NCI-H1930 (cell line): ENCODE measurements around the gene SMIM33.
"Not testable (repeated sequence)": the region's sequence is repeated elsewhere in the genome, so short reads cannot be mapped to it uniquely, and the experiment has no call there.

Source experiments
- DNase-seq, 2 experiments: peaks; one replicate each; lab custom pipeline; 2025; lab: John Stamatoyannopoulos, UW

SMIM33 gene

DNA sequence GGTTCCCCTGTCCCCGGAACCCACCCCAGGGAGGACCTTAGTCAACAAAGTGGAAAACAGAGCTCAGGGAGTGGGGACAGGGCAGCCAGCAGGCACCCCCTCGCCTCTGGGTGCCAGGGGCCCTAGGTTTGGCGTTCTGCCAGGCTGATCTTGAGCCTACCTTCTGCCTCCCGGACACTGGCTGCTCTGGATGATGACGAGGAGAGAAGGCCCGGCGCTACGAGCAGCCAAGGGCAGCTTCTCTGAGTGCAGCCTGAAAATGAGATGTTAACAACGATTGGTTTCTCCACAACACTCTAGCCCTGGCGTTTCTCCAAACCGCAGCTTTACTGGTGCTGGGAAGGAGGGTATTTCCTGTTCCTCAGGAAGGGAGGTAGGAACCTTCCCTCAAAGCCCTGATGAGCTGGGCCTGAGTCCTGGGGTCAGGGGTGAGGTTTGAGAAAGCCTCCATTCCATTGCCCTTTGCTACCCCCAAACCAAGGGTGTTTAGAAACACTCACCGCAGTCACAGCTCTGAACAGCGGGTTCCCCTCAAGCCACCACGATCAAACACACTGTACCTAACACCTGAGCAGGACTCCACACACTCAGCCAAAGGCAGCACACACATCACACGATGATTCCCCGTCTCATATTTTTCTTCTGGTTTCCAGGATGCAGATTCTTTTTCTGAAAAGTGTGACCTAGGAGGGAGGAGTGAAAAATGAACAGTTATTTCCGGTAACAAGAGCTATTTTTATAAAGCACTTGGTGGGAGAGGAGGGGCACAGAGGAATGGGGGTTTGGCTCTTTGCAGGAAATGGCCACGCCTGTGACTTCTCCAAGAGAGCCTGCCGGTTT, 11.5 kb downstream of the SMIM33 start, which contains the start of gene STING1:
Gene STING1 (minus strand): TSS at position 709 of the 840 bp plus-strand sequence. CDS start 1,054 bp downstream, outside the sequence.
- no peak for DNase-seq

DNA sequence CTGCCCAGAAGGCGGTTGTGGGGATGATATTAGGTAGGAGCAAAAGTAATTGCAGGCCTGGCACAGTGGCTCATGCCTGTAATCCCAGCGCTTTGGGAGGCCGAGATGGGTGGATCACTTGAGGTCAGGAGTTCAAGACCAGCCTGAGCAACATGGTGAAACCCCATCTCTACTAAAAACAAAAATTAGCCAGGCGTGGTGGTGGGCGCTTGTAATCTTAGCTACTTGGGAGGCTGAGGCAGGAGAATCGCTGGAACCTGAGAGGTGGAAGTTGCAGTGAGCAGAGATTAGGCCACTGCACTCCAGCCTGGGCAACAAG, 12.0 kb downstream of the SMIM33 start:
- not testable (repeated sequence) for DNase-seq

DNA sequence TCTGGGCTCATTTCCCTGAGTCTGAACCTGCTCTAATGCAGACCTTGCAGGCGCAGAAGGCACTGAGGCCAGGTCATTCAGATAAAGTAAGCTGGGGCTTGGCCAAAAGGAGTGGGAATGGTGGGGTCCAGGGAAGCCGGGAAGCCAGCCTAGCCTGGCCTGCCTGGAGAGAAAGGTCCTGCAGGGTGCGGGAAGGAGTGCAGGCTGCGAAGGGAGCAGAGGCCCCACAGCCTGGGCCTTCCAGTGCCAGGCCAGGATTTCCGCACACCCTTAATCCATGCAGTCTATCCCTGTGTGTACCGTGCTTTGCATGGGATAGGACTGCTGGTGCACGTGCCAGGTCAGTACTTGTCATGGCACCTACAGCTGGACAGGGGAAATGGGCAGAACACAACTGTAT, 15.4 kb downstream of the SMIM33 start:
- DNase-seq, result no peak

DNA sequence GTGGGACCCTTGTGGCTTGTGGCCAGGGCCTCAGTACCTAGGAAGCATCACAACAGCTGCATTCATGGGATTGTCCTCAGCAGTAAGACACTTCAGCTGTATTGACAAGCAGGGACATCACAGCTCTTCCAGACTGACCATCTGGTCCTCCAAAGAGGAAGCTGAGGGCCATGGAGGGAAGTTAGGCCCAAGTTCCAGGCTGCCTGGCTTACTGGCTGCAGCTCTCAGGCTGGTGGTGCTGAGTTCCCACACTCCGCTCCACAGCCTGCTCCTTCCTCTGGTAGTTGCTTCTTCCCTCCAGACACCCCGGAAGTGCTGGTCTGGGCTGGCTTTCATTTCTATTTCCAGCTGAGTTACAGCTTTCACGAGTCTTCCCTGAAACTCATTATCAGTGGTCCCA, 17.5 kb downstream of the SMIM33 start:
- no peak for DNase-seq

DNA sequence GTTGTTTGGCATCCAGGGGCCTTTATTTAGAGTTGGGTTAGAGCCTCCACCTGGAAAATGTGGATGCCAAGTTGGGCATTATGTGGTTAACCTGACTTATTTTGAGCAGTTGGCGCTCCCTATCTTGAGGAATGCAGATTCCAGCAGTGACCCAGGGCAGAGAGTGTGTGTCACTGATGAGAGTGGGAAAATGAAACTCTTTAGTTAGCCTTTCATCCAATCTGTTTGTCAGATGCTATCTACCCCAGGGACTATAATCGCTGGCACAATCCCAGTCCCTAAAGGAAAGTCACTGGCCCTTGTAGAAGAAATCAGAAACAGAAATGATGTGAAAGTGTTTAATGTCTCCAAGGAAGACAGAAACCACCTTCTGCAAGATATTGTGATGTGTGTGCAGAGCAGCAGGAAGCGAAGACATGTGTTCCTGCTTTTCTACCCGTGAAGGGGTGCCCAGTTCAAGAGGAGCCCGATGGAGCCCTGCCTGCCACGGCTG, 21.9 kb downstream of the SMIM33 start:
- no peak for DNase-seq

DNA sequence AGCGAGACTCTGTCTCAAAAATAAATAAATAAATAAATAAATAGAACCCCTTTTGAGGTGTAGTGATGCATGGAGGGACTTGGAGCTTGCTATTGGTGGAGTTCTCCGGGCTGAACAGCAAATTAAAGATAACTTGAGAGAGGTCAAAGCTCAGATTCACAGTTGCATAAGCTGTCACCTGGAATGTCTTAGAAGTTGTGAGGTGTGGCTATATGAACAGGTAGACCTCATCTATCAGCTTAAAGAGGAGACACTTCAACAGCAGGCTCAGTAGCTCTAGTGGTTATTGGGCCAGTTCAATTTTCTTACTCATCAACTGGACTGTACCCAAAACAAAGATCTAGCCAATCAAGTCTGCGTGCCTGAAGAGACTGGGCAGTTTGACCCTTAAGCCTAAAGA, 23.5 kb downstream of the SMIM33 start:
- no peak for DNase-seq

DNA sequence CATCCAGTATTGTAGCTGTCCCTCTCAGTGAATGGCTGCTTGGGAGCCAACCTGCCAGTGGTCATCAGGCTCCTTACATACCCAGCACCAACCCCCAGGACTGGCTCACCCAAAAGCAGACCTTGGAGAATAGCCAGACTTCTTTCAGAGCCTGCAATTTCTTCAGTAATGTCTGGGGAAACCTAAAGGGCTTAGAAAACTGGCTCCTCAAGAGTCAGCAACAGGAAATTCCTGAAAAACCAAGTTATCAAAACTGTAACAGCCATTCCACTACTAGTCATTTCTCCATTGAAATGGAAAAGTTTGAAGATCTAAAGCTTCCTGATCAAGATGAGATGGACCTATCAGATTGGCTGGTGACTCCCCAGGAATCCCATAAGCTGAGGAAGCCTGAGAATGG, 24.0 kb downstream of the SMIM33 start:
- no peak for DNase-seq

DNA sequence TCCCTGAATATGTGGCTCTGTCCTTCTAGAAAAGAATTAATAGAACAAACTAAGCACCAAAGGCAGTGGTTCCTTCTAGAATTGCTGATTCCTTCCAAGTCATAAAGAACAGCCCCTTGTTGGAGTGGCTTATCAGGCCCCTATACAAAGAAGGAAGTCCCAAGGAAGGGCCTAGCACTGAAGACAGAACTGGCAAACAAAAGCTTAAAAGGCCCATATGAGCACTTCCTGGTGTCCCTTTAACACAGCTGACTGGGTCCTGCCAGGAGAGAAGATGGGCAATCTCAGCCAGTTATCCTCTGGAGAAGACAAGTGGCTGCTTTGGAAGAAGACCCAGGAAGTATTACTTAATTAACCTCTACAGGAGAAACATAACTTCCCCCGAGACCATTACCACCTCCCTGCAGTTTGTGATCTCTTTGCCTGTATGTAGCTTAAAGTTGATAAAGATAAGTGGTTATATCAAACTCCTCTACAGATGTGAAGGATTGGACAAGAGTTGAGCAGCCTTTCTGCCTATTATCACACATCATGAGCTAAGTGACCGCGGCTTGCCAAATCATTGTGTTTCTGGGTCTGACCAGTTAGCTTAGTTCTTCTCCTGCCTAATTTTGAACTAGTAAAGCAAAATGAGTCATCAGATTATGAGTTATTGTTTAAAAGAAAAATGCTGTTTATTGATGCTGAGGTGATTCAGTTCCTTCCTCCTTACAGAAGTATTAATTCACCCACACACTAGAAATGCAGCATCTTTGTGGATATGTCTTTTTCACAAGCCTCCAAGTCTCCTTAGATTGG, 25.0 kb downstream of the SMIM33 start:
- DNase-seq, result no peak

DNA sequence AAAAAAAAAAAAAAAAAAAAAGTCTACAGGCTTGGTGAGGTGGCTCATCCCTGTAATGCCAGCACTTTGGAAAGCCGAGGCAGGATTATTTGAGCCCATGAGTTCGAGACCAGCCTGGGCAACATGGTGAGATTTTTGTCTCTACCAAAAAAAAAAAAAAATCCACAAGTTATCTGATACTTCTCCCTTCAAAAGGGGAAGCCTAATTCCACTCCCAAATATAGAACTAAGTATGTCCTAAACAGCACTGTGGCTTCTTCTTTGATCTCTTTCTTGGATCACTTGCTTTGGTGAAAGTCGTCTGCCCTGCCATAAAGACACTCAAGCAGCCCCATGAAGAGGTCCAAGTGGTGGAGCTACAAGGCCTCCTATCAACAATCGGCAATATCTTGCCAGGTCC, 30.6 kb downstream of the SMIM33 start:
- no peak for DNase-seq

DNA sequence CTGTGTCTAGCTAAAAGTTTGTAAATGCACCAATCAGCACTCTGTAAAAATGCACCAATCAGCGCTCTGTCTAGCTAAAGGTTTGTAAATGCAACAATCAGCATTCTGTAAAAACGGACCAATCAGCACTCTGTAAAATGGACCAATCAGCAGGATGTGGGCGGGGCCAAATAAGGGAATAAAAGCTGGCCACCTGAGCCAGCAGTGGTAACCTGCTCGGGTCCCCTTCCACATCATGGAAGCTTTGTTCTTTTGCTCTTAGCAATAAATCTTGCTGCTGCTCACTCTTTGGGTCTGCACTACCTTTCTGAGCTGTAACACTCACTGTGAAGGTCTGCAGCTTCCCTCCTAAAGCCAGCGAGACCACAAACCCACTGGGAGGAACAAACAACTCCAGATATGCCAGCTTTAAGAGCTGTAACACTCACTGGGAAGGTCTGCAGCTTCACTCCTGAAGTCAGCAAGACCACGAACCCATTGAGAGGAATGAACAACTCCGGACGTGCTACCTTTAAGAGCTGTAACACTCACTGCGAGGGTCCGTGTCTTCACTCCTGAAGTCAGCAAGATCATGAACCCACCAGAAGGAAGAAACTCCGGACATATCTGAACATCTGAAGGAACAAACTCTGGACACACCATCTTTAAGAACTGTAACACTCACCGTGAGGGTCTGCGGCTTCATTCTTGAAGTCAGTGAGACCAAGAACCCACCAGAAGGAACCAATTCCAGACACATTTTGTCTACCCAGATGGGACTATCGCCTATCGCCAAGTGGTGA, 32.4 kb downstream of the SMIM33 start:
- DNase-seq, result not testable (repeated sequence)

DNA sequence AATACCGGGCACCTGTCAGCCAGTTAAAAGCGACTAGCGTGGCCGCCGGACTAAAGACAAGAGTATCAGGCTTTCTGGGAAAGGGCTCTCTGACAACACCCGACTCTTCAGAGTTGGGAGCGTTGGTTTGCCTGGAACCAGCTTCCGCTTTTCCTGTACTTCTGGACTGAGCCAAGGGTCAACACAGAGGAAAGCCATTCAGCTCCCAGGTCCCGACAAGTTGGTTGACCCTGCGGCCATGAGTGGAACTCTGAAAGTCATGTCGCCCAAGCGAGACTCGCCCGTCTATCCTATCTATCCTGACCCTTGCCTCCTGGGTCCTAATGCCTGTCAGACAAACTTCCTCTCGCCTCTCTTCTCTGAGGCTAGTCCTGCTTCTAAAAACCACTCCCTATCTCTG, 33.1 kb downstream of the SMIM33 start:
- not testable (repeated sequence) for DNase-seq

DNA sequence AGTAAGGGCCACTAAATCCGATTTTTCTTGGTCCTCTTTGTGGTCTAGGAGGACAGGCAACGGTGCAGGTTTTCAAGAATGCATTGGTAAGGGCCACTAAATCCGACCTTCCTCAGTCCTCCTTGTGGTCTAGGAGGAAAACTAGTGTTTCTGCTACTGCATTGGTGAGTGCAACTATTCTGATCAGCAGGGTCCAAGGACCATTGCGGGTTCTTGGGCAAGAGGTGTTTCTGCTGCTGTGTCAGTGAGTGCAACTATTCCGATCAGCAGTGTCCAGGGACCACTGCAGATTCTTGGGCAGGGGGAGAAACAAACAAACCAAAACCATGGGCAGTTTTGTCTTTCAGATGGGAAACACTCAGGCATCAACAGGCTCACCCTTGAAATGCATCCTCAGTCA, 33.9 kb downstream of the SMIM33 start:
- DNase-seq, result not testable (repeated sequence)

DNA sequence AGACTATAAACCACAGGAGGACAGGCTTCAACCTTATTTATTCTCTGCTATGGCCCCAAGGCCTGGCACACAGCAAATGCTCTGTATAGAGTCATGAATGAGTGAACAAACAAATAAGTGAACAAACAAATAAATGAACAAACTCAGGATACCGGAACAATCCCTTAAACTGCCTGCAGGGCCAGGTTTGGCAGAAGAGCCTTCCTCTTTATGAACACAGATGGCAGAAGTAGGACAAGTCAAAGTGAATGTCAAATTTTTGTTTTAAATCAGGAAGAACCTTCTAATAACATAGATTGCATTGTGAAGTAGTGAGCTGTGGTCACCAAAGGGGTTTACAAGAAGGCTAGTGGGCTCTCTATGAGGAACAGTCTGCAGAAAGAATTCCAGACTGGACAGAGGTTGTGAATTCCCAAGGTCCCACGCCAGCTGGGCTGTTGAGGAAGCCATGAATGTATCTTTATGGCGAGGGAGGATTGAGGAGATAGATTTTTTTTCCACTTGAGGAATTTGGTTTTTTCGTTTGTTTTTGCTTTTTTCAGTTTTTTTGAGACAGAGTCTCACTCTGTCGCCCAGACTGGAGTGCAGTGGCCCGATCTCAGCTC, 42.1 kb downstream of the SMIM33 start:
- no peak for DNase-seq

DNA sequence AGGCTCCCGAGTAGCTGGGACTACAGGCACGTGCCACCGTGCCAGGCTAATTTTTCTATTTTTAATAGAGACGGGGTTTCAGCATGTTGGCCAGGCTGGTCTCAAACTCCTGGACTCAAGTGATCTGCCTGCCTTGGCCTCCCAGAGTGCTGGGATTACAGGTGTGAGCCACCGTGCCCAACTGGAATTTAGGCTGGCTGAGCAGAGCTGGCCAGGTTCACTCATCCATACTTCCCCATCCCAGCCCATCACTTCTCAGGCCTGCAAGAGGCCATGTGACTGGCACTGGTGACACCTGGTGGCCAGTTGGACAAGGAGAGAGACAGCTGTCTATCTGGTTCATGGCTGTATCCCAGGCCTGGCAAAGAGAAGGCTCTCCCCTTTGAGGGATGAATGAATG, 42.6 kb downstream of the SMIM33 start:
- DNase-seq, result peak; percentile 18 to 42

DNA sequence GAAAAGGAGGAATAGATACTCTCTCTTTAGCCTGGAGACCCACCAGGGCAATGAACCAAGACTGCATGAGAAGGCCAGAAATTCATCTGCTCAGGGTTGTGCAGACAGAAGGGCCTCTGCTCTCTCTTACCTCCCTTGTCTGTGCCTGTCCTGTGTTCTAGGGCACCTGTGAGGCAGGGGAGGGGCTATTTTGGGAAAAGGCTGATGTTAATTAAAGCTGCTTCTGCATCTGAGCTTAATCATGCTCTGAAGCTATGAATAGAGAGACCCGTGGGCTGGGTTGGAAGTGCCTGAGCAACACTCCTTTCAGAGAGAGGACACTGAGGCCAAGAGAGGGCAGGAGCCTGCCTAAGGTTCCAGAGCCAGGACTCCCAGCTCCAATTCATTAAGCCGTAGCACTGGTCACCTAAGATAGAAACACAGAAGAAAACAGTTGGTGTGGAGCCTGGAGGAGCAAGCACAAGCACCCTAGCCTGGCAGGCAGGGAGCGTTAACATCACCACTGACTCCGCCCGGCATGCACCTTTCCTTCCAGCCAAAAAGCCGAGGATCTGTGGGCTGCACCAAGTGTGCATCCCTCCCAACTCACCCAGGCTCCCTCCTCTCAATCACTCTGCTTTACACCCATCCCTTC, 43.2 kb downstream of the SMIM33 start:
- DNase-seq, result no peak

DNA sequence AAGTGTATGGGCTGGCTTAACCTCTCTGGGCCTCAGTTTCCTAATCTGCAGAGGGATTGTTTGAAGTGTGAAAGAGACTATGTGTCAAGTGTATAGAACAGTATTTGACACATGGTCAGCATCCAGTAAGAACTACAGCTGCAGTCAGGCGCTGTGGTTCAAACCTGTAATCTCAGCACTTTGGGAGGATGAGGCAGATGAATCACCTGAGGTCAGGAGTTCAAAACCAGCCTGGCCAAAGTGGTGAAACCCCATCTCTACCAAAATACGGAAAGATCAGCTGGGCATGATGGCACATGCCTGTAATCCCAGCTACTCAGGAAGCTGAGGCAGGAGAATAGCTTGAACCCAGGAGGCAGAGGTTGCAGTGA, 43.7 kb downstream of the SMIM33 start:
- no peak for DNase-seq

DNA sequence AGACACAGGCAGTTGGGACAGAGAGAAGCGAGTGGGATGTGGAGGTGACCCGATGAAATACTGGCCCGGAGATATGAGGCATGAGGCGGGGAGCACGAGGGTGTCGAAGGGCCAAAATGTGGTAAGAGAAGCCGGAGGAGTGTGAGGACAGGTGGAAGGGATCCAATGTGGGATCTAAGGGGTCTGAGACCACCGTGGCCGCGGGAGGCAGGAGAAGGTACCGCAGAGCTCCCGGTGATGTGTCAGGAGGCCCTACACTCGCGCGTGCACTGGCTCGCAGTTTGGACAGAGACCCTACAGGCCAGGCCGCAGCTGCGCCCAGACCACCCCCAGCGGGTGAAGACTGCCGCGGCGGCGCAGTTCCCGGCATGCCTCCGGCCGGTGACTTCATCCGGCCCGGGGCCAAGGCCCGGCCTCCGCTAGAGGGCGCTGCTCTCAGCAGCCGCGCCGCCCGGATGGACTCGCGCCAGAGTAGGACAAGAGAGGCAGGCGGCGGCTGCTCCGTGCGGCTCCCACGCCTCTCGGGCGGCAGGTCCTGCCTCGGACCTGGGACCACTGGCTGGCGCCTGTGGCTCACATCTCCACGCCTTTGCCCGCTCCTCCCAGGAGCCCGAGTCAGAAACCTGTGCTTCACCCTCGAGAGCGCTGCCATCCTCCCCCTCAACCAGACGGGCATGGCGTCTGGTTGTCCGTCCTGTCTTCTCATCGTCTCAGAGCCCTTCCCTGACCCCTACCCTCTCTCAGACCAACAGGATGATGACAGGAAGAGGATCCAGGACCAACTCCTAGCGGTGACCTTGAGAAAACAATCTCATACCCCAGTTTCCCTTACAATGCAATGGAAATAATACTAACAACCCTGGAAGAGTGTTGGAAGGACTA, 47.1 kb downstream of the SMIM33 start:
- peak; percentile 49 to 84 for DNase-seq
